CD4-positive, alpha-beta T cell (primary cell): ENCODE results near the gene ACOT6. TPM values are rescaled to one million over a fixed set of nuclear protein-coding genes. Genes with fewer than 3 reads are reported as not detected.

Source experiments
- ATAC-seq: fragments of 200-7000 bp; cut with Tn5 transposase; one replicate; pipeline ENCODE4 v1.10.0; 2022; ENCODE audit warnings: mild to moderate bottlenecking; ENCODE audit not compliant: poor library complexity
- CTCF ChIA-PET: fragments of 350-600 bp; sonication (Branson Sonifier 250); formaldehyde crosslinking; loops from one replicate; lab custom pipeline; 2021; ENCODE audit warnings: antibody characterized with exemption, inconsistent platforms; lab: Charles Lee
- POLR2A ChIA-PET: fragments of 350-600 bp; sonication (Branson Sonifier 250); formaldehyde crosslinking; loops from one replicate; lab custom pipeline; 2021; ENCODE audit warnings: antibody characterized with exemption, inconsistent platforms; lab: Charles Lee
- DNase-seq, 14 experiments: peaks; one replicate each; pipeline ENCODE4 v3.0.0-alpha.2; 2013 to 2020; ENCODE audit warnings: mixed read lengths in 2 of 14
- H3K27ac ChIP-seq, 2 donors: one replicate each; pipeline versions ENCODE4 v1.5.1 to v1.7.0; 2013; ENCODE audit warnings: low read length in 2 of 2, low read depth in 1 of 2, mild to moderate bottlenecking in 1 of 2
- H3K27me3 ChIP-seq, 2 experiments: 1 replicate in 1 of 2; 2 replicates in 1 of 2; pipeline versions ENCODE4 v1.6.1 to v1.7.0; 2013; ENCODE audit warnings: low read length in 2 of 2, control low read depth in 1 of 2, mild to moderate bottlenecking in 1 of 2, moderate library complexity in 1 of 2; ENCODE audit not compliant: insufficient read depth in 2 of 2, control insufficient read depth in 1 of 2
- H3K36me3 ChIP-seq: one replicate; pipeline ENCODE4 v1.6.1; 2013; ENCODE audit warnings: low read length, control low read depth; ENCODE audit not compliant: insufficient read depth
- H3K4me1 ChIP-seq: one replicate; pipeline ENCODE4 v1.6.1; 2013; ENCODE audit warnings: low read length, control low read depth; ENCODE audit not compliant: insufficient read depth
- H3K4me3 ChIP-seq: one replicate; pipeline ENCODE4 v1.5.1; 2013; ENCODE audit warnings: mild to moderate bottlenecking, low read length, moderate library complexity
- H3K9me3 ChIP-seq, 2 experiments: 1 replicate in 1 of 2; 2 replicates in 1 of 2; pipeline versions ENCODE4 v1.6.1 to v1.7.0; 2013; ENCODE audit warnings: low read length in 2 of 2, mild to moderate bottlenecking in 2 of 2, control low read depth in 1 of 2, moderate library complexity in 1 of 2; ENCODE audit not compliant: control insufficient read depth in 1 of 2, insufficient read depth in 1 of 2
- H3K27ac Mint-ChIP-seq: one replicate; pipeline ENCODE4 v1.8.0; 2020; ENCODE audit warnings: mixed read lengths
- H3K27me3 Mint-ChIP-seq: one replicate; pipeline ENCODE4 v1.8.0; 2021; ENCODE audit warnings: mixed read lengths
- H3K36me3 Mint-ChIP-seq: one replicate; pipeline ENCODE4 v1.8.0; 2021; ENCODE audit warnings: low read depth, mixed read lengths
- H3K4me1 Mint-ChIP-seq: one replicate; pipeline ENCODE4 v1.8.0; 2021; ENCODE audit warnings: low read depth, mixed read lengths
- H3K4me3 Mint-ChIP-seq: one replicate; pipeline ENCODE4 v1.8.0; 2020; ENCODE audit warnings: mild to moderate bottlenecking, mixed read lengths
- H3K9me3 Mint-ChIP-seq: one replicate; pipeline ENCODE4 v1.8.0; 2020; ENCODE audit warnings: mixed read lengths
- CTCF ChIP-seq: fragments of 200-600 bp; IDR thresholded peaks from one replicate; pipeline ENCODE4 v1.8.0; 2022; ENCODE audit warnings: antibody characterized with exemption, mild to moderate bottlenecking
- intact Hi-C, 2 experiments: fragments of 100-400 bp; cut with DNase I in 1 of 2; cut with micrococcal nuclease in 1 of 2; formaldehyde crosslinking; loops; one replicate each; pipeline versions ENCODE4 v1.15.1 to v1.9.0; 2023 to 2025; cut with DNase I, micrococcal nuclease
- total RNA-seq, 174 experiments: library from RNA in 2 of 174; stranded (reverse) in 2 of 174; gene quantifications; one replicate each; pipeline ENCODE4 v1.2.3 and lab custom pipeline; 2021 to 2026

The ACOT6 gene
- total RNA-seq, 2 experiments from 2014 or later: not detected

- no peaks in the 10 kb centered on the region for H3K27me3 Mint-ChIP-seq
- no peak for DNase-seq
- H3K4me3 ChIP-seq: no peak overlapping the region
- H3K9me3 ChIP-seq: no peaks in the 10 kb centered on the region
- H3K27me3 ChIP-seq: no peaks in the 10 kb centered on the region
- intact Hi-C loops: no loop called here
- ATAC-seq: no peak
- ChIA-PET POLR2A (interaction anchor here (0.6 kb wide), 1 partner anchor 62 kb away, joined by 4 read pairs; no protein-coding TSS in a partner anchor), CTCF (no interaction called here)
- no peak for TF ChIP-seq CTCF
- no peaks in the 10 kb centered on the region for H3K4me1 Mint-ChIP-seq
- H3K27ac Mint-ChIP-seq: no peak overlapping the region
- H3K9me3 Mint-ChIP-seq: no peaks in the 10 kb centered on the region
- no peak overlapping the region for H3K27ac ChIP-seq
- H3K4me3 Mint-ChIP-seq: no peak overlapping the region
- peaks cover 5% of the 10 kb centered on the region for H3K36me3 Mint-ChIP-seq
- no peaks in the 10 kb centered on the region for H3K4me1 ChIP-seq
- no peaks in the 10 kb centered on the region for H3K36me3 ChIP-seq
Observed at GRCh38 chr14:73667854-73668253, 55.5 kb downstream of the ACOT6 start.

Other genes starting within 250 kb of the ACOT6 start
- gene NUMB, start 154.0 kb upstream of the ACOT6 start, total RNA-seq: 10 to 100 TPM; 27.9 to 31.5 TPM
- 10 to 100 TPM; 26.7 to 28.5 TPM for gene RIOX1, start 121.6 kb upstream of the ACOT6 start, total RNA-seq
- gene ACOT1, start 75.4 kb upstream of the ACOT6 start, total RNA-seq: 1 to 10 TPM; 2.9 to 3.7 TPM
- not detected for gene HEATR4, start 53.6 kb upstream of the ACOT6 start, total RNA-seq
- gene ACOT2, start 43.3 kb upstream of the ACOT6 start, total RNA-seq: 10 to 100 TPM; 16.1 to 17.6 TPM
- 1 to 10 TPM; 1.0 to 1.2 TPM for gene ACOT4, start 20.6 kb upstream of the ACOT6 start, total RNA-seq
- gene DNAL1, start 32.5 kb downstream of the ACOT6 start, total RNA-seq: 1 to 10 TPM; 2.9 to 3.7 TPM
- gene PNMA1, start 101.9 kb downstream of the ACOT6 start, total RNA-seq: 10 to 100 TPM; 52.6 to 55.9 TPM
- gene PTGR2, start 239.3 kb downstream of the ACOT6 start, total RNA-seq: 1 to 10 TPM in 1 of 2 experiments, under 1 TPM in 1; 0.70 to 1.1 TPM